ENCODE results near the gene TDRD6. TPM values are rescaled to one million over a fixed set of nuclear protein-coding genes. Genes with fewer than 3 reads are reported as not detected.

TDRD6 gene
- total RNA-seq, 6 experiments from 2014 or later, result not detected

GRCh38 chr6:46745973-46746372, 58.3 kb downstream of the TDRD6 start:
- H3K9me3 Mint-ChIP-seq, result peaks cover 21% of the 10 kb centered on the region
- DNase-seq, result no peak
- H3K4me3 Mint-ChIP-seq, result no peak overlapping the region
- H3K4me1 Mint-ChIP-seq (ENCODE audit: low read depth), result no peaks in the 10 kb centered on the region
- H3K36me3 Mint-ChIP-seq (ENCODE audit: low read depth), result no peaks in the 10 kb centered on the region
- TF ChIP-seq, protein P1, sequence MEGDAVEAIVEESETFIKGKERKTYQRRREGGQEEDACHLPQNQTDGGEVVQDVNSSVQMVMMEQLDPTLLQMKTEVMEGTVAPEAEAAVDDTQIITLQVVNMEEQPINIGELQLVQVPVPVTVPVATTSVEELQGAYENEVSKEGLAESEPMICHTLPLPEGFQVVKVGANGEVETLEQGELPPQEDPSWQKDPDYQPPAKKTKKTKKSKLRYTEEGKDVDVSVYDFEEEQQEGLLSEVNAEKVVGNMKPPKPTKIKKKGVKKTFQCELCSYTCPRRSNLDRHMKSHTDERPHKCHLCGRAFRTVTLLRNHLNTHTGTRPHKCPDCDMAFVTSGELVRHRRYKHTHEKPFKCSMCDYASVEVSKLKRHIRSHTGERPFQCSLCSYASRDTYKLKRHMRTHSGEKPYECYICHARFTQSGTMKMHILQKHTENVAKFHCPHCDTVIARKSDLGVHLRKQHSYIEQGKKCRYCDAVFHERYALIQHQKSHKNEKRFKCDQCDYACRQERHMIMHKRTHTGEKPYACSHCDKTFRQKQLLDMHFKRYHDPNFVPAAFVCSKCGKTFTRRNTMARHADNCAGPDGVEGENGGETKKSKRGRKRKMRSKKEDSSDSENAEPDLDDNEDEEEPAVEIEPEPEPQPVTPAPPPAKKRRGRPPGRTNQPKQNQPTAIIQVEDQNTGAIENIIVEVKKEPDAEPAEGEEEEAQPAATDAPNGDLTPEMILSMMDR (IDR thresholded peaks at IDR 0.05), result no peak
- H3K27me3 Mint-ChIP-seq (ENCODE audit: insufficient read depth), result no peaks in the 10 kb centered on the region; the same call in 1 of the 2 replicates
- no peak overlapping the region for H3K27ac Mint-ChIP-seq

GRCh38 chr6:46746696-46747095, 59.0 kb downstream of the TDRD6 start, which contains the start of gene ANKRD66:
TSS of gene ANKRD66 (plus strand) at chr6:46746933. CDS start at chr6:46751949, 5,016 bp downstream.
- peaks cover 21% of the 10 kb centered on the region for H3K9me3 Mint-ChIP-seq
- no peaks in the 10 kb centered on the region for H3K4me1 Mint-ChIP-seq (ENCODE audit: low read depth)
- TF ChIP-seq, protein P1 (IDR thresholded peaks at IDR 0.05), result no peak
- no peaks in the 10 kb centered on the region; the same call in 1 of the 2 replicates for H3K27me3 Mint-ChIP-seq (ENCODE audit: insufficient read depth)
- H3K36me3 Mint-ChIP-seq (ENCODE audit: low read depth), result no peaks in the 10 kb centered on the region
- DNase-seq, result no peak
- no peak within 1 kb of the TSS for H3K4me3 Mint-ChIP-seq
- H3K27ac Mint-ChIP-seq, result no peak within 1 kb of the TSS

DNA sequence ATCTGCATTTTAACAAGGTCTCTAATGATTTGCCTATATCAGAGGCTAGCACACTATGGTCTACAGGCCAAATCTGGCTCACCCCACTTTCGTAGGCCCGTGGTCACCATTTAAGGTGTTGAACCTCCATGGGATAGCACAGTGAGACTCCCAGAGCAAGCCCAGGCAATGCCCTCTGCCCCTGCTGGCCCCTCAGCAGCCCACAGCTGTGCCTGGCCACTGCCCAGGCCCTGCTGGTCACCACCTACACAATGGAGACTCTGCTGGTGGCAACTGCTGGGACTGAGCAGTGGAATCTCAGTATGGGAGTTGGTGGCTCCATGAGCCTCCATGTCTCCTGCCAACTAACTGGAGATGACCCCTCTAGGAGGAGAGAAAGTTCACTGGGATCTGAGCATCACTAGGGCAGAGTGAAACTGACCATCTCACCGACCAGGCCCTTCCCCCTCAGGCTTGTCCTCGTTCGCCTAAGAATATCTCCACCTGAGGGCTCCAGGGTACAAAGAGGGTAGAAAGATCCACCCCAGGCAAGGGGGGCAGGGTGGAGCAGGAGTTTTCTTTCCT, 61.3 kb downstream of the TDRD6 start:
- TF ChIP-seq, protein P1 (IDR thresholded peaks at IDR 0.05), result no peak
- H3K36me3 Mint-ChIP-seq (ENCODE audit: low read depth), result no peaks in the 10 kb centered on the region
- H3K27ac Mint-ChIP-seq, result no peak overlapping the region
- DNase-seq, result no peak
- H3K4me1 Mint-ChIP-seq (ENCODE audit: low read depth), result no peaks in the 10 kb centered on the region
- no peaks in the 10 kb centered on the region; the same call in 1 of the 2 replicates for H3K27me3 Mint-ChIP-seq (ENCODE audit: insufficient read depth)
- H3K9me3 Mint-ChIP-seq, result peaks cover 21% of the 10 kb centered on the region
- H3K4me3 Mint-ChIP-seq, result no peak overlapping the region

DNA sequence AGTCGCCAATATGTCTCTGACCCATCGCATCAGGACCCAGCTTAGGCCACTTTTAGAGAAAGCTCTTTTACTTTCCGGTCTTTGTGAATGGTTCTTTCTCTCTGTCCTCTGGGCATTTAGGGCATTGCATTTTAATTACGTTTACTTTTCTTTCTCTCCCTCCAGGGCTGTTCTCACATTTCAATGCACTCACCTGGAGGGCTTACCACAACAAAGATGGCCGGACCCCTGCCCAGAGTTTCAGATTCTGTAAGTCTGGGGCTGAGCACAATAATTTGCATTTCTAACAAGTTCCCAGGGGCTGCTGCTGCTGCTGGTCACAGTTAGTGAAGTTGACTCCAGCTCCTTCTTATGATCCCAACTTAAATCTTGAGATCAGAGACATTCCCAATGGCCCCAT, 62.0 kb downstream of the TDRD6 start:
- Mint-ChIP-seq H3K4me3 (no peak overlapping the region), H3K27ac (no peak overlapping the region), H3K9me3 (peaks cover 16% of the 10 kb centered on the region), H3K27me3 (ENCODE audit: insufficient read depth) (no peaks in the 10 kb centered on the region; the same call in 1 of the 2 replicates), H3K36me3 (ENCODE audit: low read depth) (no peaks in the 10 kb centered on the region), H3K4me1 (ENCODE audit: low read depth) (no peaks in the 10 kb centered on the region)
- DNase-seq, result no peak
- TF ChIP-seq, protein P1 (IDR thresholded peaks at IDR 0.05), result no peak

GRCh38 chr6:46751658-46752057, 64.0 kb downstream of the TDRD6 start:
- H3K4me3 Mint-ChIP-seq, result no peak overlapping the region
- no peak overlapping the region for H3K27ac Mint-ChIP-seq
- no peaks in the 10 kb centered on the region for H3K36me3 Mint-ChIP-seq (ENCODE audit: low read depth)
- H3K4me1 Mint-ChIP-seq (ENCODE audit: low read depth), result no peaks in the 10 kb centered on the region
- DNase-seq, result no peak
- H3K9me3 Mint-ChIP-seq, result peaks cover 3% of the 10 kb centered on the region; the same call in 1 of the 2 replicates
- TF ChIP-seq, protein P1 (IDR thresholded peaks at IDR 0.05), result no peak
- H3K27me3 Mint-ChIP-seq (ENCODE audit: insufficient read depth), result no peaks in the 10 kb centered on the region; the same call in 1 of the 2 replicates

Other genes with a start within 250 kb of the TDRD6 start
- under 1 TPM in 4 of 6 experiments, not detected in 2; 0.06 to 1.00 (median 0.31) TPM for gene RCAN2, start 196.4 kb upstream of the TDRD6 start, total RNA-seq (2021; fragmentation: NEBNext Ultra II Directional; extraction: Animal tissue kit (Norgen Biotek cat#: 25700))
- gene CYP39A1, start 35.1 kb upstream of the TDRD6 start, total RNA-seq (2021; fragmentation: NEBNext Ultra II Directional; extraction: Animal tissue kit (Norgen Biotek cat#: 25700)), result not detected
- gene SLC25A27, start 34.9 kb upstream of the TDRD6 start, total RNA-seq (2021; fragmentation: NEBNext Ultra II Directional; extraction: Animal tissue kit (Norgen Biotek cat#: 25700)), result under 1 TPM in 4 of 6 experiments, not detected in 2; 0.07 to 0.57 (median 0.39) TPM
- gene PLA2G7, start 47.5 kb downstream of the TDRD6 start, total RNA-seq (2021; fragmentation: NEBNext Ultra II Directional; extraction: Animal tissue kit (Norgen Biotek cat#: 25700)), result not detected
- gene ANKRD66, start 59.0 kb downstream of the TDRD6 start, total RNA-seq (2021; fragmentation: NEBNext Ultra II Directional; extraction: Animal tissue kit (Norgen Biotek cat#: 25700)), result not detected
- not detected for gene MEP1A, start 105.5 kb downstream of the TDRD6 start, total RNA-seq (2021; fragmentation: NEBNext Ultra II Directional; extraction: Animal tissue kit (Norgen Biotek cat#: 25700))
- under 1 TPM in 4 of 6 experiments, not detected in 2; 0.06 to 0.26 (median 0.20) TPM for gene ADGRF5, start 234.1 kb downstream of the TDRD6 start, total RNA-seq (2021; fragmentation: NEBNext Ultra II Directional; extraction: Animal tissue kit (Norgen Biotek cat#: 25700))